Measurements from ENCODE around the gene CA6. TPM values are rescaled to one million over a fixed set of nuclear protein-coding genes. Genes with fewer than 3 reads are reported as not detected.
A peak's percentile ranks its signal among the peaks of the same experiment; 100 is the strongest.

The CA6 gene
- total and polyA plus RNA-seq, 10 donors, result 0.11 to 1.5 (median 0.13) TPM; not detected in 6

DNA sequence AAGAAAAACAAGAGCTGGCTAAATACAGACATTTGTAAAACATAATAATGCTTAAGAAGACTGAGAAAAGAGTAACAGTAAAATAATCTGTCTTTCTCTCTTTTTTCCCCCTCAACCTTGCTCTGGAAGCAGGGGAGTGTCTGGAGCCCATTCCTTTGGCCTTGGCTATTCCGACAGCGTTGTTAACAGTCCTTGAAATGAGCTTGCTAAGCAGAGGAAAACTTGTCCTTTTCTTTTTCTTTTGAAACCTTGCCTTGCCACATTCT is 6.7 kb upstream of the CA6 start:
- no peak for DNase-seq
- intact Hi-C loops (cut with DNase I; ENCODE audit: low total_unique reads), result no loop called here
- no peaks in the 10 kb centered on the region for H3K27me3 ChIP-seq (replicated peaks in 1 of 7)
- 62 to 79% (median 69%) methylated on average over 2 of the region's 2 CpGs for WGBS, 5 donors
- H3K27ac ChIP-seq, result peak overlapping the region; percentile 1 to 82 (median 70)
- H3K9me3 ChIP-seq, result no peaks in the 10 kb centered on the region
- TF ChIP-seq POLR2AphosphoS5 (IDR thresholded peaks at IDR 0.05) (no peak), POLR2A (IDR thresholded peaks at IDR 0.05) (no peak), CTCF (IDR thresholded peaks at IDR 0.05 in 8 of 11, conservative IDR thresholded peaks at IDR 0.05 in 3 of 11) (no peak)
- no peaks in the 10 kb centered on the region for H3K36me3 ChIP-seq
- peaks cover 2 to 39% (median 24%) of the 10 kb centered on the region in 6 donors for H3K4me1 ChIP-seq
- no peak overlapping the region for H3K4me3 ChIP-seq

GRCh38 chr1:8939362-8939995 is 6.2 kb upstream of the CA6 start:
- TF ChIP-seq CTCF (IDR thresholded peaks at IDR 0.05 in 8 of 11, conservative IDR thresholded peaks at IDR 0.05 in 3 of 11) (no peak), POLR2A (IDR thresholded peaks at IDR 0.05) (no peak), POLR2AphosphoS5 (IDR thresholded peaks at IDR 0.05) (no peak)
- H3K27me3 ChIP-seq (replicated peaks in 1 of 7), result no peaks in the 10 kb centered on the region
- H3K36me3 ChIP-seq, result no peaks in the 10 kb centered on the region
- WGBS, 5 donors, result 48 to 70% (median 51%) methylated on average over 6 of the region's 6 CpGs
- H3K27ac ChIP-seq, result peak overlapping the region; percentile 1 to 82 (median 70)
- no peak for DNase-seq
- H3K4me1 ChIP-seq, result peaks cover 5 to 44% (median 30%) of the 10 kb centered on the region in 6 donors
- no peak overlapping the region for H3K4me3 ChIP-seq
- no peaks in the 10 kb centered on the region for H3K9me3 ChIP-seq
- intact Hi-C loops (cut with DNase I; ENCODE audit: low total_unique reads), result no loop called here

DNA sequence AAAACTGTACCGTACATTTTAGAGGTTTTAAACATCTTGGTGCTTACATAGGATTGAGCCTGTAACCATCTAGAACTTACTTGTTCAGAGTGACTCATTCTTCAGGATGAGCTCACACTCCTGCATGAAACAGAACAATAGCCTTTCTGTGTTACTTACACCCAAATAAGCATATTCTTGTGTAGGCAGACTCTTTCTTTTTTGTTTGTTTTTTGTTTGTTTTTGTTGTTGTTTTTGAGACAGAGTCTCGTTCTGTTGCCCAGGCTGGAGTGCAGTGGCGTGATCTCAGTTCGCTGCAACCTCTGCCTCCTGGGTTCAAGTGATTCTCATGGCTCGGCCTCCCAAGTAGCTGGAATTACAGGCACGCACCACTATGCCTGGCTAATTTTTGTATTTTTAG is 3.8 kb upstream of the CA6 start:
- Histone ChIP-seq H3K9me3 (no peaks in the 10 kb centered on the region), H3K27me3 (replicated peaks in 1 of 7) (no peaks in the 10 kb centered on the region), H3K4me3 (no peak overlapping the region), H3K27ac (peak overlapping the region in 1 of 8 donors; percentile 78), H3K36me3 (no peaks in the 10 kb centered on the region), H3K4me1 (peaks cover 9 to 64% (median 38%) of the 10 kb centered on the region in 6 donors)
- DNase-seq, result no peak
- WGBS, 5 donors, result 85 to 95% (median 91%) methylated on average over 6 of the region's 6 CpGs
- intact Hi-C loops (cut with DNase I; ENCODE audit: low total_unique reads), result no loop called here
- TF ChIP-seq POLR2AphosphoS5 (IDR thresholded peaks at IDR 0.05), result no peak
- TF ChIP-seq CTCF (IDR thresholded peaks at IDR 0.05 in 8 of 11, conservative IDR thresholded peaks at IDR 0.05 in 3 of 11), result no peak
- TF ChIP-seq POLR2A (IDR thresholded peaks at IDR 0.05), result no peak

GRCh38 chr1:8943498-8944405 is 1.9 kb upstream of the CA6 start:
- Histone ChIP-seq H3K27ac (peak overlapping the region in 7 of 8 donors; percentile 38 to 80 (median 60)), H3K4me3 (no peak overlapping the region), H3K36me3 (no peaks in the 10 kb centered on the region), H3K9me3 (no peaks in the 10 kb centered on the region), H3K4me1 (peaks cover 9 to 69% (median 45%) of the 10 kb centered on the region in 6 donors), H3K27me3 (replicated peaks in 1 of 7) (no peaks in the 10 kb centered on the region)
- intact Hi-C loops (cut with DNase I; ENCODE audit: low total_unique reads), result no loop called here
- 54 to 65% (median 57%) methylated on average over 15 to 16 of the region's 16 CpGs for WGBS, 5 donors
- no peak for DNase-seq
- TF ChIP-seq CTCF (IDR thresholded peaks at IDR 0.05 in 8 of 11, conservative IDR thresholded peaks at IDR 0.05 in 3 of 11), result no peak
- TF ChIP-seq POLR2AphosphoS5 (IDR thresholded peaks at IDR 0.05), result peak in 1 of 3 donors; percentile 46
